ENCODE results near the gene UBE3D. TPM values are rescaled to one million over a fixed set of nuclear protein-coding genes. Genes with fewer than 3 reads are reported as not detected.

UBE3D gene
- total RNA-seq, 2 donors from 2014 or later = 6.2 to 11.0 TPM

- no peaks in the 10 kb centered on the region for H3K36me3 Mint-ChIP-seq (ENCODE audit: low read depth)
- H3K27ac Mint-ChIP-seq = no peak overlapping the region
- no peaks in the 10 kb centered on the region for H3K27me3 Mint-ChIP-seq
- H3K4me1 Mint-ChIP-seq = peaks cover 3% of the 10 kb centered on the region
- no peak overlapping the region for H3K4me3 Mint-ChIP-seq
- H3K9me3 Mint-ChIP-seq = peaks cover 4% of the 10 kb centered on the region
- ATAC-seq (replicated peaks) = no peak
Measured at GRCh38 chr6:82976179-82976578, 89.5 kb downstream of the UBE3D start.

GRCh38 chr6:82971877-82972460, 93.7 kb downstream of the UBE3D start:
- no peaks in the 10 kb centered on the region for H3K9me3 Mint-ChIP-seq

GRCh38 chr6:82970839-82971238, 94.8 kb downstream of the UBE3D start:
- H3K27me3 Mint-ChIP-seq = no peaks in the 10 kb centered on the region
- H3K4me3 Mint-ChIP-seq = no peak overlapping the region
- ATAC-seq (replicated peaks) = no peak
- peaks cover 3% of the 10 kb centered on the region for H3K4me1 Mint-ChIP-seq
- H3K27ac Mint-ChIP-seq = no peak overlapping the region
- no peaks in the 10 kb centered on the region for H3K36me3 Mint-ChIP-seq (ENCODE audit: low read depth)
- H3K9me3 Mint-ChIP-seq = no peaks in the 10 kb centered on the region

More at GRCh38 chr6:82971877-82972460, 93.7 kb downstream of the UBE3D start:
- Mint-ChIP-seq H3K27me3 (no peaks in the 10 kb centered on the region), H3K4me3 (no peak overlapping the region), H3K4me1 (peaks cover 3% of the 10 kb centered on the region), H3K36me3 (ENCODE audit: low read depth) (no peaks in the 10 kb centered on the region), H3K27ac (no peak overlapping the region)
- no peak for ATAC-seq (replicated peaks)

GRCh38 chr6:82968708-82969107, 96.9 kb downstream of the UBE3D start:
- Mint-ChIP-seq H3K27ac (no peak overlapping the region), H3K27me3 (no peaks in the 10 kb centered on the region), H3K4me1 (peaks cover 3% of the 10 kb centered on the region), H3K9me3 (no peaks in the 10 kb centered on the region), H3K4me3 (no peak overlapping the region), H3K36me3 (ENCODE audit: low read depth) (no peaks in the 10 kb centered on the region)
- no peak for ATAC-seq (replicated peaks)

- H3K9me3 Mint-ChIP-seq = no peaks in the 10 kb centered on the region
- no peak for ATAC-seq (replicated peaks)
- H3K36me3 Mint-ChIP-seq (ENCODE audit: low read depth) = peaks cover 4% of the 10 kb centered on the region
- no peak overlapping the region for H3K27ac Mint-ChIP-seq
- H3K4me1 Mint-ChIP-seq = no peaks in the 10 kb centered on the region
- H3K27me3 Mint-ChIP-seq = no peaks in the 10 kb centered on the region
- H3K4me3 Mint-ChIP-seq = no peak overlapping the region
Measured at GRCh38 chr6:82963191-82963925, 102.3 kb downstream of the UBE3D start.

- H3K27me3 Mint-ChIP-seq = no peaks in the 10 kb centered on the region
- no peak for ATAC-seq (replicated peaks)
- H3K9me3 Mint-ChIP-seq = no peaks in the 10 kb centered on the region
- no peak overlapping the region for H3K4me3 Mint-ChIP-seq
- H3K36me3 Mint-ChIP-seq (ENCODE audit: low read depth) = peaks cover 31% of the 10 kb centered on the region
- H3K4me1 Mint-ChIP-seq = no peaks in the 10 kb centered on the region
- H3K27ac Mint-ChIP-seq = no peak overlapping the region
Measured at GRCh38 chr6:82959385-82959941, 106.2 kb downstream of the UBE3D start.

GRCh38 chr6:82958551-82958950, 107.1 kb downstream of the UBE3D start:
- peaks cover 3% of the 10 kb centered on the region for H3K9me3 Mint-ChIP-seq
- no peak overlapping the region for H3K27ac Mint-ChIP-seq
- peaks cover 37% of the 10 kb centered on the region for H3K36me3 Mint-ChIP-seq (ENCODE audit: low read depth)
- peaks cover 2% of the 10 kb centered on the region for H3K4me1 Mint-ChIP-seq
- H3K4me3 Mint-ChIP-seq = no peak overlapping the region
- ATAC-seq (replicated peaks) = no peak
- no peaks in the 10 kb centered on the region for H3K27me3 Mint-ChIP-seq

GRCh38 chr6:82957868-82958245, 107.8 kb downstream of the UBE3D start:
- H3K4me3 Mint-ChIP-seq = no peak overlapping the region
- H3K4me1 Mint-ChIP-seq = peaks cover 5% of the 10 kb centered on the region
- no peaks in the 10 kb centered on the region for H3K27me3 Mint-ChIP-seq
- peaks cover 40% of the 10 kb centered on the region for H3K36me3 Mint-ChIP-seq (ENCODE audit: low read depth)
- H3K9me3 Mint-ChIP-seq = peaks cover 4% of the 10 kb centered on the region
- no peak overlapping the region for H3K27ac Mint-ChIP-seq
- ATAC-seq (replicated peaks) = no peak

GRCh38 chr6:82957171-82957867, 108.3 kb downstream of the UBE3D start:
- Mint-ChIP-seq H3K27ac (no peak overlapping the region), H3K4me3 (no peak overlapping the region), H3K9me3 (peaks cover 4% of the 10 kb centered on the region), H3K27me3 (no peaks in the 10 kb centered on the region), H3K36me3 (ENCODE audit: low read depth) (peaks cover 40% of the 10 kb centered on the region), H3K4me1 (peaks cover 5% of the 10 kb centered on the region)
- ATAC-seq (replicated peaks) = no peak

GRCh38 chr6:82955841-82956240, 109.8 kb downstream of the UBE3D start:
- H3K9me3 Mint-ChIP-seq = peaks cover 4% of the 10 kb centered on the region

GRCh38 chr6:82954937-82955577, 110.6 kb downstream of the UBE3D start:
- ATAC-seq (replicated peaks) = no peak
- Mint-ChIP-seq H3K4me1 (peaks cover 5% of the 10 kb centered on the region), H3K36me3 (ENCODE audit: low read depth) (peaks cover 50% of the 10 kb centered on the region), H3K27ac (no peak overlapping the region), H3K9me3 (peaks cover 4% of the 10 kb centered on the region), H3K4me3 (no peak overlapping the region), H3K27me3 (no peaks in the 10 kb centered on the region)

More at GRCh38 chr6:82955841-82956240, 109.8 kb downstream of the UBE3D start:
- no peak overlapping the region for H3K4me3 Mint-ChIP-seq
- no peak for ATAC-seq (replicated peaks)
- H3K4me1 Mint-ChIP-seq = peaks cover 5% of the 10 kb centered on the region
- H3K27ac Mint-ChIP-seq = no peak overlapping the region
- no peaks in the 10 kb centered on the region for H3K27me3 Mint-ChIP-seq
- peaks cover 43% of the 10 kb centered on the region for H3K36me3 Mint-ChIP-seq (ENCODE audit: low read depth)

- Mint-ChIP-seq H3K27me3 (no peaks in the 10 kb centered on the region), H3K9me3 (peaks cover 4% of the 10 kb centered on the region), H3K4me1 (peaks cover 5% of the 10 kb centered on the region), H3K27ac (no peak overlapping the region), H3K36me3 (ENCODE audit: low read depth) (peaks cover 56% of the 10 kb centered on the region), H3K4me3 (no peak overlapping the region)
- ATAC-seq (replicated peaks) = no peak
Measured at GRCh38 chr6:82954356-82954755, 111.3 kb downstream of the UBE3D start.

GRCh38 chr6:82953871-82954270, 111.8 kb downstream of the UBE3D start:
- no peak overlapping the region for H3K27ac Mint-ChIP-seq
- peaks cover 4% of the 10 kb centered on the region for H3K9me3 Mint-ChIP-seq
- H3K36me3 Mint-ChIP-seq (ENCODE audit: low read depth) = peaks cover 57% of the 10 kb centered on the region
- no peak overlapping the region for H3K4me3 Mint-ChIP-seq
- peaks cover 5% of the 10 kb centered on the region for H3K4me1 Mint-ChIP-seq
- no peaks in the 10 kb centered on the region for H3K27me3 Mint-ChIP-seq
- no peak for ATAC-seq (replicated peaks)

- Mint-ChIP-seq H3K36me3 (ENCODE audit: low read depth) (peaks cover 58% of the 10 kb centered on the region), H3K9me3 (peaks cover 4% of the 10 kb centered on the region), H3K27ac (no peak overlapping the region), H3K27me3 (no peaks in the 10 kb centered on the region), H3K4me3 (no peak overlapping the region), H3K4me1 (peaks cover 5% of the 10 kb centered on the region)
- no peak for ATAC-seq (replicated peaks)
Measured at GRCh38 chr6:82951935-82952334, 113.7 kb downstream of the UBE3D start.

Measured in activated T-helper 17 cell treated with anti-CD3 and anti-CD28 coated beads, Interleukin-2, amount 50 U/mL, for 72 hours (primary cell).